ENCODE measurements around the gene SETBP1.

The SETBP1 gene

DNA sequence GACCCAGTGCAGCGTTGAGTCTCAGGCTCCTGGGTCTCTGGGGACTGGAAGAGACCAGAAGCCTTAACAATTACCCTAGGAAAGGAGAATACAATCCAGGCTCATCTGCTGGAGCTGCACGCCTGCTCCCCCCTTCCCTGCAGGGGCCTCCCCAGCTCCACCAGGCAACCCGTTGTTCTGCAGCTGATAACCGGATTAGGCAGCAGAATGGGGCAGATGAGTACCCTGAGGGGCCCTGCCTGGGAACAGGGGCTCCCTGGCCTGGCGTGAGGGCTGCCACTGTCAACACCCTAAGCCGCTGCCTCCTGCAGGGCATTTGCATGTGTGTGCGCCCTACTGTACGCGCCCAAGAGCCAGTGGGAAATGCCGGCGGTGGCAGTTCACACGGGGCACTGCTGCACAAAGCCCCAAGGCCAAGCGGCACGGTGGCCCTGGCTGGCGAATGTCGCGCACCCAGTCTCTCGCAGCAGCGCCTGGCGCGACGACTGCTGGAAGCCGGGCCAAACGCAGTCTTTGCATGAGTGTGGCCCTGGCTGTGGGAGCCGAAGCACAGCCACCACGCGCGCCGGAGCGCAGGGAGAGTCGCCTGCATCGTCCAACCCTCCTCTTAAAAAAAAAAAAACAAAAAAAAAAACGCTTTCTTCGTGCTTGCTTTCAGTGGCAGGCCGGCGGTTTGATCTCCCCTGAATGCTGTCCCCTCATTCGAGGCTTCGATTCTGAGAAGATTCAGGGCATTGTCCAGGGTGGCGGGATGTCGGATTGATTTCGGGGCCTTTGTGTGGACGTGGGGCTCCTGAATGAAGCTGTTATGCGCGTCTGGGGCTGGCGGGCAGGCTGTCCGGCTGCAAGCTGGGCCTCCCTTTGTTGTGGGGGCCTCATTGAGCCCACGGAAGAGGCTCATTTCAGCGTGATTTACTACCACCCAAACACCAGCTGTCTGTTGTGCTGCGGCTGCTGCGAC lies 63.8 kb downstream of the SETBP1 start:
- Histone ChIP-seq H3K36me3 (ENCODE audit: insufficient read depth, low read length) (no peaks in the 10 kb centered on the region), H3K27me3 (ENCODE audit: insufficient read depth, low read length) (no peaks in the 10 kb centered on the region), H4K20me1 (ENCODE audit: insufficient read depth, low read length) (no peaks in the 10 kb centered on the region), H3F3A (ENCODE audit: insufficient read depth, low read length) (no peaks in the 10 kb centered on the region), H3K4me2 (ENCODE audit: low read length) (no peak overlapping the region), H3K4me1 (ENCODE audit: insufficient read depth, low read length, severe bottlenecking) (peaks cover 15% of the 10 kb centered on the region), H2AFZ (ENCODE audit: low read length) (no peak overlapping the region), H3K9me2 (ENCODE audit: low read depth, low read length) (no peaks in the 10 kb centered on the region), H3K4me3 (ENCODE audit: low read depth, low read length, poor library complexity, severe bottlenecking) (no peak overlapping the region), H3K9ac (ENCODE audit: low read length) (no peak overlapping the region), H3K79me2 (ENCODE audit: insufficient read depth, low read length) (no peaks in the 10 kb centered on the region), H3K27ac (ENCODE audit: low read depth, low read length, poor library complexity, severe bottlenecking) (no peak overlapping the region), H3K9me3 (ENCODE audit: low read length) (no peaks in the 10 kb centered on the region)
- no peak for TF ChIP-seq EZH2 (IDR thresholded peaks at IDR 0.05; ENCODE audit: borderline replicate concordance, low read length)
- TF ChIP-seq, protein P1, sequence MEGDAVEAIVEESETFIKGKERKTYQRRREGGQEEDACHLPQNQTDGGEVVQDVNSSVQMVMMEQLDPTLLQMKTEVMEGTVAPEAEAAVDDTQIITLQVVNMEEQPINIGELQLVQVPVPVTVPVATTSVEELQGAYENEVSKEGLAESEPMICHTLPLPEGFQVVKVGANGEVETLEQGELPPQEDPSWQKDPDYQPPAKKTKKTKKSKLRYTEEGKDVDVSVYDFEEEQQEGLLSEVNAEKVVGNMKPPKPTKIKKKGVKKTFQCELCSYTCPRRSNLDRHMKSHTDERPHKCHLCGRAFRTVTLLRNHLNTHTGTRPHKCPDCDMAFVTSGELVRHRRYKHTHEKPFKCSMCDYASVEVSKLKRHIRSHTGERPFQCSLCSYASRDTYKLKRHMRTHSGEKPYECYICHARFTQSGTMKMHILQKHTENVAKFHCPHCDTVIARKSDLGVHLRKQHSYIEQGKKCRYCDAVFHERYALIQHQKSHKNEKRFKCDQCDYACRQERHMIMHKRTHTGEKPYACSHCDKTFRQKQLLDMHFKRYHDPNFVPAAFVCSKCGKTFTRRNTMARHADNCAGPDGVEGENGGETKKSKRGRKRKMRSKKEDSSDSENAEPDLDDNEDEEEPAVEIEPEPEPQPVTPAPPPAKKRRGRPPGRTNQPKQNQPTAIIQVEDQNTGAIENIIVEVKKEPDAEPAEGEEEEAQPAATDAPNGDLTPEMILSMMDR (IDR thresholded peaks at IDR 0.05; ENCODE audit: low read length) = no peak

DNA sequence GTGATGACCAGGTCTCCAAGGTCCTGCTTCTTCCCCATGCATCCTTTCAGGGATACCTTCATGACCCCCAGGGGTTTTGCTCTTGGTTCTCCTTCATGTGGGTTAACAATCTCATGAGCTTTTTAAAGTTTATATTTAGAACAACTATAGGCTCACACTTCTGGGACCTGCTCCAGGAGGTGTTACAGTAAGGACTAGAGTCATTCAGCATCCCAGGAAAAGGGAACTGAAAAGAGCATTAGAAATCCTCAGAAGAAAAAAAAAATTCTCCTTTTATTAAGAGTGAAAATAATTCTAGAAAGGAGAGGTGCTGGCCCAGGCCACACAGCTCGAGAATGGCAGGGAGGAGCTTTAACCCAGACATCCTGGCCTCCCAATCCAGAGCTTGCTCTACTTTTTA lies 66.5 kb downstream of the SETBP1 start:
- no peaks in the 10 kb centered on the region for H3K79me2 ChIP-seq (ENCODE audit: insufficient read depth, low read length)
- no peaks in the 10 kb centered on the region for H3F3A ChIP-seq (ENCODE audit: insufficient read depth, low read length)
- no peaks in the 10 kb centered on the region for H3K27me3 ChIP-seq (ENCODE audit: insufficient read depth, low read length)
- no peak overlapping the region for H3K9ac ChIP-seq (ENCODE audit: low read length)
- H3K4me1 ChIP-seq (ENCODE audit: insufficient read depth, low read length, severe bottlenecking) = peaks cover 32% of the 10 kb centered on the region
- H3K27ac ChIP-seq (ENCODE audit: low read depth, low read length, poor library complexity, severe bottlenecking) = no peak overlapping the region
- H4K20me1 ChIP-seq (ENCODE audit: insufficient read depth, low read length) = no peaks in the 10 kb centered on the region
- no peak overlapping the region for H2AFZ ChIP-seq (ENCODE audit: low read length)
- no peaks in the 10 kb centered on the region for H3K36me3 ChIP-seq (ENCODE audit: insufficient read depth, low read length)
- H3K4me3 ChIP-seq (ENCODE audit: low read depth, low read length, poor library complexity, severe bottlenecking) = no peak overlapping the region
- TF ChIP-seq, protein P1 (IDR thresholded peaks at IDR 0.05; ENCODE audit: low read length) = no peak
- no peak for TF ChIP-seq EZH2 (IDR thresholded peaks at IDR 0.05; ENCODE audit: borderline replicate concordance, low read length)
- H3K9me3 ChIP-seq (ENCODE audit: low read length) = no peaks in the 10 kb centered on the region
- no peak overlapping the region for H3K4me2 ChIP-seq (ENCODE audit: low read length)
- no peaks in the 10 kb centered on the region for H3K9me2 ChIP-seq (ENCODE audit: low read depth, low read length)

DNA sequence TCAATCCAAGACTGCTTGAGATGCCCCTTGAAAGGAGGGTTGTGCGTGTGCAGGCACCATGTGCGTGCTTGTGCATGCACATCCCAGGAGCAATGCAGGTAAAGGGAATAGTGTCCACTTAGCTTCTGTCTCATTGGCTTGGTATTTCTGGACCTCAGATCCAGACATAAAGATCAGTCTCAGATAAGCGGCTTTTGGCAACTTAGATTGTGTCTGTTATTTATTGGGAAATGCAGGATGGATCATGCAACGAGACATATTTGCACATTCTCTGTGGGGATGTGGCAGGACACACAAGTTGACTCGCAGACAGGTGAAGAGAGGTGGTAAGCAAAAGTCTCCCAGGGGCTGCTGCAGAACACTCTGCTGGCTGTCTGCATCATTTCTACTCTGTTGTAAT lies 67.9 kb downstream of the SETBP1 start:
- no peaks in the 10 kb centered on the region for H3K79me2 ChIP-seq (ENCODE audit: insufficient read depth, low read length)

More for the DNA sequence above, 67.9 kb downstream of the SETBP1 start:
- Histone ChIP-seq H3K36me3 (ENCODE audit: insufficient read depth, low read length) (no peaks in the 10 kb centered on the region), H3K9me2 (ENCODE audit: low read depth, low read length) (no peaks in the 10 kb centered on the region), H3F3A (ENCODE audit: insufficient read depth, low read length) (no peaks in the 10 kb centered on the region), H3K9ac (ENCODE audit: low read length) (no peak overlapping the region), H4K20me1 (ENCODE audit: insufficient read depth, low read length) (no peaks in the 10 kb centered on the region), H2AFZ (ENCODE audit: low read length) (no peak overlapping the region), H3K27me3 (ENCODE audit: insufficient read depth, low read length) (no peaks in the 10 kb centered on the region), H3K27ac (ENCODE audit: low read depth, low read length, poor library complexity, severe bottlenecking) (no peak overlapping the region), H3K9me3 (ENCODE audit: low read length) (no peaks in the 10 kb centered on the region), H3K4me1 (ENCODE audit: insufficient read depth, low read length, severe bottlenecking) (peaks cover 20% of the 10 kb centered on the region), H3K4me3 (ENCODE audit: low read depth, low read length, poor library complexity, severe bottlenecking) (no peak overlapping the region), H3K4me2 (ENCODE audit: low read length) (no peak overlapping the region)
- TF ChIP-seq, protein P1 (IDR thresholded peaks at IDR 0.05; ENCODE audit: low read length) = no peak
- no peak for TF ChIP-seq EZH2 (IDR thresholded peaks at IDR 0.05; ENCODE audit: borderline replicate concordance, low read length)
